Lower lobe of right lung (tissue), 2 donors: Measurements from ENCODE around the gene PPM1G. TPM values are rescaled to one million over a fixed set of nuclear protein-coding genes. Genes with fewer than 3 reads are reported as not detected.
A peak's percentile ranks its signal among the peaks of the same experiment; 100 is the strongest.

Experiments used
- ATAC-seq, 2 donors: fragments of 200-7000 bp; cut with Tn5 transposase; one replicate each; pipeline ENCODE4 v1.9.1; 2020 to 2022; ENCODE audit warnings: mild to moderate bottlenecking in 2 of 2, moderate library complexity in 2 of 2
- DNase-seq: peaks from one replicate; pipeline ENCODE4 v3.0.0-alpha.2; 2020
- H3K27ac ChIP-seq: fragments of 200-600 bp; one replicate; pipeline ENCODE4 v1.8.0; 2022
- H3K27me3 ChIP-seq: fragments of 200-600 bp; one replicate; pipeline ENCODE4 v1.8.0; 2022; ENCODE audit warnings: low read depth
- H3K36me3 ChIP-seq: fragments of 200-600 bp; one replicate; pipeline ENCODE4 v1.8.0; 2022; ENCODE audit warnings: mild to moderate bottlenecking
- H3K4me1 ChIP-seq: fragments of 200-600 bp; one replicate; pipeline ENCODE4 v1.8.0; 2022
- H3K4me3 ChIP-seq: fragments of 200-600 bp; one replicate; pipeline ENCODE4 v1.8.0; 2022; ENCODE audit warnings: mild to moderate bottlenecking
- H3K9me3 ChIP-seq: fragments of 200-600 bp; one replicate; pipeline ENCODE4 v1.8.0; 2022
- intact Hi-C: fragments of 100-400 bp; cut with DNase I; formaldehyde crosslinking; loops from one replicate; pipeline ENCODE4 v1.11.0; 2022
- total RNA-seq: library from RNA; stranded (reverse); fragmentation: NEBNext Ultra II Directional; extraction: Animal tissue kit (Norgen Biotek cat#: 25700); gene quantifications from one replicate; pipeline ENCODE4 v1.2.1, GENCODE V29; 2021
- TF ChIP-seq, protein P1 (sequence below): fragments of 200-600 bp; IDR thresholded peaks from one replicate; pipeline ENCODE4 v1.8.0; 2022; ENCODE audit warnings: antibody characterized with exemption, mild to moderate bottlenecking
- donor health status: DM: no; HTN: yes; CAD: no; lungs with severe emphysema.

PPM1G gene
- total RNA-seq, 1 donor from 2014 or later, result 52.0 TPM

DNA sequence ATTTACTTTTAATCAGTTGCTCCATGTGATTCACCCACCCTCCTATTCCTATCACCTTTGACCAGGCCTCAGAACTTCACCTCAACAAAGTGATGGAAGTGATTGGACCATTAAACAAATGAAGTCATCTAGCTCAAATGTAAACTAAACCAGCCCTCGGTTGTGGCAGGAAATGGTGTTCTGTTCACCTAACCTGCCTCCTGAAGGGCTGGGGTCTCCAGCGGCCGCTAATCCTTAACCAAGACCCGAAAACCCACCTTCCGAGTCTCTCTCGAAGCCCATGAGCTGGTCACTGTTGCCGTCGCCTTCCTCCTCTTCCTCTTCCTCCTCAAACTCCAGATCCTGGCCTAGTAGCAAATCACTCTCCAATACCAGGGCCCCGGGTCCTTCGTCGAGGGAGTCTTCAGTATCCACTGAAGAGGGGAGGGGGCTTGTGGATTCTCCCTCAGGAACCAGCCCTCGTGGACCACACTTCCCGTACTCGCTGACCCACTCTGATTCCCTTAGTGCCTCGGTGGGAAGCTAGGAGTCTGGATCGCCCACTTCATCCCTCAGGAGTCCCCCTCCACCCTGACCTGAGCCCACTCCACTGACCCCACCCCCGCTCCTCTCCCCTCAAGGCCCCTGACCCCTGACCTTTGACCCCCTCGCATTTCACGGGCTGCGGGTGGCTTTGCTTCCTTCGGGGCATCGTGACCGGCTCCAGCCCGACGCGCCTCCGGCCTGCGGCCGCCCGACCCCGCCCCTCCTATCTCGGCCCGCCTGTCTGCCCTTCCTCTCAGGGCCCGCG lies 29.4 kb downstream of the PPM1G start:
- Histone ChIP-seq H3K4me3 (peak overlapping the region; percentile 73), H3K27me3 (no peaks in the 10 kb centered on the region), H3K9me3 (no peaks in the 10 kb centered on the region), H3K27ac (peak overlapping the region; percentile 91), H3K36me3 (peaks cover 71% of the 10 kb centered on the region), H3K4me1 (peaks cover 19% of the 10 kb centered on the region)
- peak in 1 of 2 donors; percentile 60 for ATAC-seq
- TF ChIP-seq, protein P1, sequence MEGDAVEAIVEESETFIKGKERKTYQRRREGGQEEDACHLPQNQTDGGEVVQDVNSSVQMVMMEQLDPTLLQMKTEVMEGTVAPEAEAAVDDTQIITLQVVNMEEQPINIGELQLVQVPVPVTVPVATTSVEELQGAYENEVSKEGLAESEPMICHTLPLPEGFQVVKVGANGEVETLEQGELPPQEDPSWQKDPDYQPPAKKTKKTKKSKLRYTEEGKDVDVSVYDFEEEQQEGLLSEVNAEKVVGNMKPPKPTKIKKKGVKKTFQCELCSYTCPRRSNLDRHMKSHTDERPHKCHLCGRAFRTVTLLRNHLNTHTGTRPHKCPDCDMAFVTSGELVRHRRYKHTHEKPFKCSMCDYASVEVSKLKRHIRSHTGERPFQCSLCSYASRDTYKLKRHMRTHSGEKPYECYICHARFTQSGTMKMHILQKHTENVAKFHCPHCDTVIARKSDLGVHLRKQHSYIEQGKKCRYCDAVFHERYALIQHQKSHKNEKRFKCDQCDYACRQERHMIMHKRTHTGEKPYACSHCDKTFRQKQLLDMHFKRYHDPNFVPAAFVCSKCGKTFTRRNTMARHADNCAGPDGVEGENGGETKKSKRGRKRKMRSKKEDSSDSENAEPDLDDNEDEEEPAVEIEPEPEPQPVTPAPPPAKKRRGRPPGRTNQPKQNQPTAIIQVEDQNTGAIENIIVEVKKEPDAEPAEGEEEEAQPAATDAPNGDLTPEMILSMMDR, result no peak
- peak; percentile 85 for DNase-seq
- intact Hi-C loops, result no loop called here

- TF ChIP-seq, protein P1, result no peak
- Histone ChIP-seq H3K36me3 (peaks cover 71% of the 10 kb centered on the region), H3K9me3 (no peaks in the 10 kb centered on the region), H3K27me3 (no peaks in the 10 kb centered on the region), H3K4me3 (peak overlapping the region; percentile 73), H3K4me1 (peaks cover 19% of the 10 kb centered on the region), H3K27ac (peak overlapping the region; percentile 91)
- intact Hi-C loops, result no loop called here
- DNase-seq, result no peak
- no peak for ATAC-seq
Observed at GRCh38 chr2:27379383-27379835, 30.0 kb downstream of the PPM1G start.

DNA sequence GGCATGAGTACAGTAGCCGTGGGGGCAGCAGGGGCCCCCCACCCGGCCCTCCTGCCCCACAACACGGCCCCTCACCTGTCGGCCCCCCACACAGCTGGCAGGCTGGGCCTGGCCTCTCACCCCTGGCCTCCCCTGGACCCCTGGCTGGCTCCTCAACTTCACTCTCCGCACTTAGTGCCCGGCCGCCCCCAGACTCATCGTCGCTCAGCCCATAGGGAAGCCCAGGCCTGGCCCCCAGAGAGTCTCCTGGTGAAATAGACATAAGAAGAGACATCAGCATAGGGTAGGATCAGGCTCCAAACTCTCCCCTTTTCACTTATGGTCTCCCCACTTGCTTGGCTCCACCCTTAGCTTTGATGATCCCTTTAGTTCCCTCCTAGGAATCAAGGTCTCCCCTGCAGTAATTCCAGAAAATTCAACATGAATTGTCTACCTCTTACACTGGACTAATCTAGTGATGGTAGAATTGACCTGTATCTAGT lies 30.5 kb downstream of the PPM1G start:
- Histone ChIP-seq H3K9me3 (no peaks in the 10 kb centered on the region), H3K4me3 (no peak overlapping the region), H3K4me1 (peaks cover 19% of the 10 kb centered on the region), H3K36me3 (peaks cover 71% of the 10 kb centered on the region), H3K27me3 (no peaks in the 10 kb centered on the region), H3K27ac (no peak overlapping the region)
- ATAC-seq, result no peak
- intact Hi-C loops, result no loop called here
- DNase-seq, result no peak
- TF ChIP-seq, protein P1, result no peak

- TF ChIP-seq, protein P1, result no peak
- H3K4me3 ChIP-seq, result no peak overlapping the region
Observed at GRCh38 chr2:27378096-27378808, 31.1 kb downstream of the PPM1G start.

DNA sequence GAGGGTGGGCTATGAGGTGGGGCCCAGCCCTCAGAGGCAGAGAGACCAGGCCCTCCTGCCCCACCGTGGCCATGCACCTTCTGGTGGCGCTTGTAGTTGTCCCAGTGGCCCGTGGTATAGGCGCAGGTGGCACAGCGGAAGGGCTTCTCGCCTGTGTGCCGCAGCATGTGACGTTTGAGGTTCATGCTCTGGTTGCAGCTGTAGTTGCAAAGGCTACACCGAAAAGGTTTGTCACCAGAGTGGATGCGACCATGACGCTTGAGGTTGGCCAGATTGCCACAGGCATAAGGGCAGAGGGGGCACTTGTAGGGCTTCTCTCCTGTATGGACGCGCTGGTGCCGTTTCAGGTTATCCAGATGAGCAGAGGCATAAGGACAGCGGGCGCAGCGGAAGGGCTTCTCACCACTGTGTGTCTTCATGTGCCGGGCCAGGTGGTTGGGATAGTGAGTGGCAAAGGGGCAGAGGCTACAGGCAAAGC lies 31.7 kb downstream of the PPM1G start:
- Histone ChIP-seq H3K36me3 (peaks cover 73% of the 10 kb centered on the region), H3K27me3 (no peaks in the 10 kb centered on the region), H3K27ac (no peak overlapping the region), H3K4me3 (no peak overlapping the region), H3K4me1 (peaks cover 28% of the 10 kb centered on the region), H3K9me3 (no peaks in the 10 kb centered on the region)
- intact Hi-C loops, result no loop called here
- ATAC-seq (no peak), DNase-seq (no peak)
- TF ChIP-seq, protein P1, result no peak

More at GRCh38 chr2:27378096-27378808, 31.1 kb downstream of the PPM1G start:
- Histone ChIP-seq H3K4me1 (peaks cover 22% of the 10 kb centered on the region), H3K27ac (no peak overlapping the region), H3K36me3 (peaks cover 71% of the 10 kb centered on the region), H3K9me3 (no peaks in the 10 kb centered on the region), H3K27me3 (no peaks in the 10 kb centered on the region)
- intact Hi-C loops, result no loop called here
- no peak for DNase-seq
- no peak for ATAC-seq
